Neutrophil (primary cell): ENCODE measurements around the gene ADGRV1.

Experiments
- H3K27ac ChIP-seq: fragments of 200-600 bp; sonication (generic); 2 replicates; pipeline ENCODE4 v1.5.1; 2016; ENCODE audit warnings: mild to moderate bottlenecking, moderate library complexity
- H3K27me3 ChIP-seq: fragments of 200-600 bp; sonication (generic); 2 replicates; pipeline ENCODE4 v1.6.0; 2016; ENCODE audit warnings: mild to moderate bottlenecking
- H3K36me3 ChIP-seq: fragments of 200-600 bp; sonication (generic); 2 replicates; pipeline ENCODE4 v1.5.1; 2017
- H3K4me1 ChIP-seq, 2 experiments: fragments of 200-600 bp in 1 of 2; sonication (generic) in 1 of 2; 1 replicate in 1 of 2; 2 replicates in 1 of 2; pipeline versions ENCODE4 v1.5.1 to v1.6.1; 2013 to 2016; ENCODE audit warnings: low read depth in 1 of 2, low read length in 1 of 2, mild to moderate bottlenecking in 1 of 2, moderate library complexity in 1 of 2; ENCODE audit not compliant: control insufficient read depth in 1 of 2, insufficient read depth in 1 of 2
- H3K4me3 ChIP-seq, 2 experiments: fragments of 200-600 bp in 1 of 2; sonication (generic) in 1 of 2; 1 replicate in 1 of 2; 2 replicates in 1 of 2; pipeline ENCODE4 v1.5.1; 2013 to 2016; ENCODE audit warnings: low read depth in 1 of 2, low read length in 1 of 2, mild to moderate bottlenecking in 1 of 2, moderate library complexity in 1 of 2
- H3K9me3 ChIP-seq: fragments of 200-600 bp; sonication (generic); 2 replicates; pipeline ENCODE4 v1.5.1; 2016
- TF ChIP-seq, protein P1 (sequence below): fragments of 200-600 bp; sonication (generic); IDR thresholded peaks from 2 replicates; pipeline ENCODE4 v1.5.1; 2016; ENCODE audit warnings: antibody characterized with exemption

ADGRV1 gene

DNA sequence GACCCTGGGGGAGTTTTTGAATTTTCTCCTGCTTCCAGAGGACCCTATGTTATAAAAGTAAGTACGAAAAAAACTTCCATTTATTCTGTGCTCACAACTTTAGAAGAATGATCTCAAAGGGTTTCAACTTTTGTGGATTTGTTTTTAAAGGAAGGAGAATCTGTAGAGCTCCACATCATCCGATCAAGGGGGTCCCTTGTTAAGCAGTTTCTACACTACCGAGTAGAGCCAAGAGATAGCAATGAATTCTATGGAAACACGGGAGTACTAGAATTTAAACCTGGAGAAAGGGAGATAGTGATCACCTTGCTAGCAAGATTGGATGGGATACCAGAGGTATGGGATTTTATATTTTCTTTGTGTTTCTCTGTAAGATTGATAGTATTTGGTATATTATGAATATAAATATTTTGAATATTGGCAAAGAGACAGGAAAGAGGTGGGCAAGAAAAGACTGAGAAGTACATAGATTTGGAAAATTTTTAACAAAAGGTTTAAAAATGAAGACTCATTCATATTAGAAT lies 84.2 kb downstream of the ADGRV1 start:
- H3K4me3 ChIP-seq: no peak overlapping the region
- no peaks in the 10 kb centered on the region for H3K27me3 ChIP-seq

DNA sequence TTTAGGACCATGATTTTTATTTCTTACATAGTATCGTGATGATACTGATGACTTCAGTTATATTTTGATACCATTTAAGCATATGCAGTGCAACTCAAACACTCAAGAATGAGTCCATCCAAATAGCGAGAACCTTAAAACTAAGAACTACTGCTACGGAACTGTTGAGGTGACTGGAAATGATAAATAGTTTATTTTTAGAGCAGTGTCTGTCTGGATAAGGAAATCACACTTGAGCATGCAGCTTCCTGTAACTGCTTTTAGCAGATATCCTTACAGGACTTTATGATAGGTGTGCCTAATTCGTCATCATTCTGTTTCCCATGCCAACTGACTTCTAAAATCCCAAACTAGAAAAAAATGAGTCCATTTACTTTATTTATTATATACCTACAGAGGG lies 85.5 kb downstream of the ADGRV1 start:
- Histone ChIP-seq H3K36me3 (no peaks in the 10 kb centered on the region), H3K27me3 (no peaks in the 10 kb centered on the region), H3K9me3 (no peaks in the 10 kb centered on the region), H3K4me1 (no peaks in the 10 kb centered on the region), H3K27ac (no peak overlapping the region), H3K4me3 (no peak overlapping the region)
- TF ChIP-seq, protein P1, sequence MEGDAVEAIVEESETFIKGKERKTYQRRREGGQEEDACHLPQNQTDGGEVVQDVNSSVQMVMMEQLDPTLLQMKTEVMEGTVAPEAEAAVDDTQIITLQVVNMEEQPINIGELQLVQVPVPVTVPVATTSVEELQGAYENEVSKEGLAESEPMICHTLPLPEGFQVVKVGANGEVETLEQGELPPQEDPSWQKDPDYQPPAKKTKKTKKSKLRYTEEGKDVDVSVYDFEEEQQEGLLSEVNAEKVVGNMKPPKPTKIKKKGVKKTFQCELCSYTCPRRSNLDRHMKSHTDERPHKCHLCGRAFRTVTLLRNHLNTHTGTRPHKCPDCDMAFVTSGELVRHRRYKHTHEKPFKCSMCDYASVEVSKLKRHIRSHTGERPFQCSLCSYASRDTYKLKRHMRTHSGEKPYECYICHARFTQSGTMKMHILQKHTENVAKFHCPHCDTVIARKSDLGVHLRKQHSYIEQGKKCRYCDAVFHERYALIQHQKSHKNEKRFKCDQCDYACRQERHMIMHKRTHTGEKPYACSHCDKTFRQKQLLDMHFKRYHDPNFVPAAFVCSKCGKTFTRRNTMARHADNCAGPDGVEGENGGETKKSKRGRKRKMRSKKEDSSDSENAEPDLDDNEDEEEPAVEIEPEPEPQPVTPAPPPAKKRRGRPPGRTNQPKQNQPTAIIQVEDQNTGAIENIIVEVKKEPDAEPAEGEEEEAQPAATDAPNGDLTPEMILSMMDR: no peak

More for the DNA sequence above, 84.2 kb downstream of the ADGRV1 start:
- H3K27ac ChIP-seq: no peak overlapping the region
- no peaks in the 10 kb centered on the region for H3K9me3 ChIP-seq
- TF ChIP-seq, protein P1: no peak
- no peaks in the 10 kb centered on the region for H3K4me1 ChIP-seq
- no peaks in the 10 kb centered on the region for H3K36me3 ChIP-seq

DNA sequence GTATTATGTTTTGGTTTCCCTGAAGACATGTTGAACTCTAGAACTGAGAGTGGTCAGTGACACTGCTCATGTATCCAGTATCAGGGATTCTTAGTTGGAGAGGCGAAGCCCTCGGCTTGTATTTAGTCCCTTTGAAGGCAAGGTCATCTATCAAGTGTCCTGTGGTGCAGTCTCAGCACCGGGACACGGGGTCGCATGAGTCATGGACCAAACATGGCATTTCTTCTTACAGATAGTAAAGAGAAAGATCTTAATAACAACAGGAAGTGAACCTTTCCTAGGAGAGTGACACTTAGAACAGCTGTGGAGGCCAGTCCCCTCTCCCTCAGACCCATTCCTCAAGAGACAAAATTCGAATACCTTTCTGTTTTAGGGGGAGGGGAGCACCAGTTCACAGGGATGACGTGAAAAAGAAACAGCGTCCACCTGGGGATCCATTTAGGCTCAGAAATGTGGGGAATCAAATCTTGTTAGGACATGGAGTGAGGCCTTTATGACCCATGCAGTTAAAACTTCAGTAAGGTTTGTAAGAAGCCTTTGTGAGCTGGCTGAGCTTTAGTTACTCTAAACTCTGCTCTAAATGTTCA lies 86.5 kb downstream of the ADGRV1 start:
- no peaks in the 10 kb centered on the region for H3K36me3 ChIP-seq
- H3K4me3 ChIP-seq: no peak overlapping the region
- no peaks in the 10 kb centered on the region for H3K4me1 ChIP-seq
- H3K27ac ChIP-seq: no peak overlapping the region
- no peaks in the 10 kb centered on the region for H3K9me3 ChIP-seq
- TF ChIP-seq, protein P1: no peak
- H3K27me3 ChIP-seq: no peaks in the 10 kb centered on the region

DNA sequence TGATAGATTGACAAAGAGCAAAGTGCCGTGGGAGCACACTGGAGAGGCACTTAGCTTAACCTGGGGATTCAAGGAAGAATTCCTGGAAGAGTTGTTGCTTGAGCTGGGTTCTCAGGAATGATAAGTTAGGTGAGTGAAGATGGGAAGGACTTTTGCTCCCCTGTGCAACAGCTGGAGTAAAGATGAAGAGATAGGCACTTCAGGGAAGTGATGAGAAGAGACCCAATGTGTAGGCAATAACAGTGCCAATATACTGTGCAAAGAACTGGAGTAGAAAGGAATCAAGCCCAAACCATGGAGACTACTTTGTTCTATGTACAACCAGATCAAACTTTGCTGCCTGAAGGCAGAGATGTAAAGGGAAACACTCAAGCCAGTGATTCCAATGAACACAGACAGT lies 92.2 kb downstream of the ADGRV1 start:
- H3K9me3 ChIP-seq: no peaks in the 10 kb centered on the region
- no peak overlapping the region for H3K27ac ChIP-seq
- H3K4me1 ChIP-seq: no peaks in the 10 kb centered on the region
- no peaks in the 10 kb centered on the region for H3K27me3 ChIP-seq
- no peak overlapping the region for H3K4me3 ChIP-seq
- H3K36me3 ChIP-seq: no peaks in the 10 kb centered on the region
- TF ChIP-seq, protein P1: no peak

DNA sequence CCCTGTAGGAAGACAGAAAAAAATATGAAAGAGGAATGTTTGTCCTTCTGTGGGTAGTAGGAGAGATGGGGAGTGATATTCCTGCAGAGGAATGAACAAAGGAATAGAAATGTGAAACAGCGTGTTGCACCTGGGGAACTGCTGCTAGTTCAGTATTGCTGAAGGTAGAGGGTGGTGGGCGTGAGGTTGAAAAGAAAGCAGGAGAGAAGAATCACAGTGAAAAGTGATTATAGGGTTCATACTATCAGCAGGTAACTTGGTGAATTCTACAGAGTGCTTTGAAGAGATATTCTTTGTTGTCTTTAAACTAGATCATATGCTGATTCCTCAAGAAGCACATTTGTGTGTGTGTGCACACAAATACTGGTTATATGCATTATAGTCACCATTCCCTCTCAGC lies 95.6 kb downstream of the ADGRV1 start:
- TF ChIP-seq, protein P1: no peak
- Histone ChIP-seq H3K27ac (no peak overlapping the region), H3K36me3 (no peaks in the 10 kb centered on the region), H3K9me3 (no peaks in the 10 kb centered on the region), H3K4me3 (no peak overlapping the region), H3K27me3 (no peaks in the 10 kb centered on the region), H3K4me1 (no peaks in the 10 kb centered on the region)
